ENCODE data around the gene TBXT. TPM values are rescaled to one million over a fixed set of nuclear protein-coding genes. Genes with fewer than 3 reads are reported as not detected.
"Not testable (repeated sequence)": the region's sequence is repeated elsewhere in the genome, so short reads cannot be mapped to it uniquely, and the experiment has no call there.

Gene TBXT
- total RNA-seq, 1 donor from 2014 or later = not detected

- DNase-seq (ENCODE audit: low spot score in 2 of 2, unreplicated experiment in 2 of 2) = no peak
- Mint-ChIP-seq H3K9me3 (peaks cover 23% of the 10 kb centered on the region), H3K36me3 (no peaks in the 10 kb centered on the region), H3K4me3 (no peak overlapping the region), H3K27me3 (ENCODE audit: low read depth) (peaks cover 35% of the 10 kb centered on the region), H3K27ac (no peak overlapping the region), H3K4me1 (no peaks in the 10 kb centered on the region)
- TF ChIP-seq, protein P1, sequence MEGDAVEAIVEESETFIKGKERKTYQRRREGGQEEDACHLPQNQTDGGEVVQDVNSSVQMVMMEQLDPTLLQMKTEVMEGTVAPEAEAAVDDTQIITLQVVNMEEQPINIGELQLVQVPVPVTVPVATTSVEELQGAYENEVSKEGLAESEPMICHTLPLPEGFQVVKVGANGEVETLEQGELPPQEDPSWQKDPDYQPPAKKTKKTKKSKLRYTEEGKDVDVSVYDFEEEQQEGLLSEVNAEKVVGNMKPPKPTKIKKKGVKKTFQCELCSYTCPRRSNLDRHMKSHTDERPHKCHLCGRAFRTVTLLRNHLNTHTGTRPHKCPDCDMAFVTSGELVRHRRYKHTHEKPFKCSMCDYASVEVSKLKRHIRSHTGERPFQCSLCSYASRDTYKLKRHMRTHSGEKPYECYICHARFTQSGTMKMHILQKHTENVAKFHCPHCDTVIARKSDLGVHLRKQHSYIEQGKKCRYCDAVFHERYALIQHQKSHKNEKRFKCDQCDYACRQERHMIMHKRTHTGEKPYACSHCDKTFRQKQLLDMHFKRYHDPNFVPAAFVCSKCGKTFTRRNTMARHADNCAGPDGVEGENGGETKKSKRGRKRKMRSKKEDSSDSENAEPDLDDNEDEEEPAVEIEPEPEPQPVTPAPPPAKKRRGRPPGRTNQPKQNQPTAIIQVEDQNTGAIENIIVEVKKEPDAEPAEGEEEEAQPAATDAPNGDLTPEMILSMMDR (IDR thresholded peaks at IDR 0.05; ENCODE audit: unreplicated experiment) = no peak
These were observed 15.9 kb downstream of the TBXT start for GRCh38 chr6:166151798-166152197.

DNA sequence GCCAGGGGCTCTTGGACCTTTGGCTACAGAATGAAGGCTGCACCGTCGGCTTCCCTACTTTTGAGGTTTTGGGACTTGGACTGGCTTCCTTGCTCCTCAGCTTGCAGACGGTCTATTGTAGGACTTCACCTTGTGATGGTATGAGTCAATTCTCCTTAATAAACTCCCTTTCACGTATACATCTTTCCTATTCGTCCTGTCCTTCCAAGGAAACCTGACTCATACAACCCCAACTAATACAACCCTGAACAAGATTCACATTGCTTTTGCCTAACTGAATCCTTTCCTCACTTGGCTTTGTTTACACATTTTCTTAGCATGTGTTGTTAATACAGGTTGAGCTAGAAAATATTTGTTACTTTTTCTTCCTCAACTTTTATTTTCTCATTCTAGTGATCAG, 21.9 kb downstream of the TBXT start:
- Mint-ChIP-seq H3K36me3 (no peaks in the 10 kb centered on the region), H3K27ac (no peak overlapping the region), H3K27me3 (ENCODE audit: low read depth) (peaks cover 63% of the 10 kb centered on the region), H3K4me3 (no peak overlapping the region), H3K9me3 (peaks cover 14% of the 10 kb centered on the region), H3K4me1 (no peaks in the 10 kb centered on the region)
- TF ChIP-seq, protein P1 (IDR thresholded peaks at IDR 0.05; ENCODE audit: unreplicated experiment) = no peak
- no peak for DNase-seq (ENCODE audit: low spot score in 2 of 2, unreplicated experiment in 2 of 2)

GRCh38 chr6:166143011-166143410, 24.6 kb downstream of the TBXT start:
- Mint-ChIP-seq H3K4me1 (no peaks in the 10 kb centered on the region), H3K36me3 (no peaks in the 10 kb centered on the region), H3K4me3 (no peak overlapping the region), H3K9me3 (peaks cover under 1% of the 10 kb centered on the region), H3K27ac (no peak overlapping the region), H3K27me3 (ENCODE audit: low read depth) (peaks cover 70% of the 10 kb centered on the region)
- DNase-seq (ENCODE audit: low spot score in 2 of 2, unreplicated experiment in 2 of 2) = no peak
- TF ChIP-seq, protein P1 (IDR thresholded peaks at IDR 0.05; ENCODE audit: unreplicated experiment) = no peak

- Mint-ChIP-seq H3K4me1 (no peaks in the 10 kb centered on the region), H3K9me3 (no peaks in the 10 kb centered on the region), H3K4me3 (no peak overlapping the region), H3K36me3 (no peaks in the 10 kb centered on the region), H3K27me3 (ENCODE audit: low read depth) (peaks cover 78% of the 10 kb centered on the region), H3K27ac (no peak overlapping the region)
- no peak for DNase-seq (ENCODE audit: low spot score in 2 of 2, unreplicated experiment in 2 of 2)
- TF ChIP-seq, protein P1 (IDR thresholded peaks at IDR 0.05; ENCODE audit: unreplicated experiment) = no peak
These were observed 39.8 kb downstream of the TBXT start for GRCh38 chr6:166127624-166128472.

DNA sequence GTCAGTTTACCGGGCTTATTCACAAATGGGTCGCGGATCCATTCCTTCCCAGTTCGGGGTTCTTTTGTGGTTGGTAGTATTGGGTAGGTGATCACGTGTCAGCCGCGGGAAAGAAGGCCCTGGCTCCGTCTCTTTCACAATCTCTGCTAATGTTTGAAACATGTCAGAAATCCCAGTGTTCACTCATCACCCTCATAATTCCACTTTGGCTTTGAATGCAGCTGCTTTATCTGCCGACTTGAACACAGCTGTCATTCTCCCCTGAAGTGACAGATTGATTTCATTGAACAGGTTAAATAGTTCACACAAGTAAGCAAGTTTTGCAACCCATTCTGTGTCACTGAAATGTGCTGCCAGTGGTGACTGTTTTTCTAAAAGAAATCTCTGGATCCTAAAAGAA, 44.5 kb downstream of the TBXT start:
- H3K4me1 Mint-ChIP-seq; H3K9me3 Mint-ChIP-seq; H3K36me3 Mint-ChIP-seq; H3K4me3 Mint-ChIP-seq; DNase-seq (ENCODE audit: low spot score in 2 of 2, unreplicated experiment in 2 of 2); H3K27ac Mint-ChIP-seq: not testable (repeated sequence)
- peaks cover 48% of the 10 kb centered on the region for H3K27me3 Mint-ChIP-seq (ENCODE audit: low read depth)

DNA sequence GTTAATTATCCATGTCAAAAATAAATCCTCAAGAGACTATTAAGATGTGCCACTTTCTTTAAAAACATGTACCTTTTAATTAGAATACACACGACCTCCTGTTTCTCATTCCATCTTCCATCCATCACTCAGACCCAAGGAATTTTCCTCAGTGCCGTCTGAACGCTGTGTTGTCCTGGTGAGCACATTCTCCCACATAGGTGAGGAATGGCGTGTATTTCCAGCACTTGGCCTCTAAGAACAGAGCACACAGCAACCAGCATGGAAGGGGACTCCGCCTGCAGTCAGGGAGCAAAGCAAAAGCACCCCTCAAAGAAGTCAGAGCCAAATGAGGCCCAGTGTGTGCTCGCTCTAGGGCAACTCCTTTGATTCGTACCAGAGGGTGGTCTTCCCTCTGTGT, 45.9 kb downstream of the TBXT start:
- no peaks in the 10 kb centered on the region for H3K4me1 Mint-ChIP-seq
- H3K4me3 Mint-ChIP-seq = no peak overlapping the region
- DNase-seq (ENCODE audit: low spot score in 2 of 2, unreplicated experiment in 2 of 2) = no peak
- H3K36me3 Mint-ChIP-seq = no peaks in the 10 kb centered on the region
- peaks cover 6% of the 10 kb centered on the region for H3K9me3 Mint-ChIP-seq
- peaks cover 36% of the 10 kb centered on the region for H3K27me3 Mint-ChIP-seq (ENCODE audit: low read depth)
- TF ChIP-seq, protein P1 (IDR thresholded peaks at IDR 0.05; ENCODE audit: unreplicated experiment) = no peak
- H3K27ac Mint-ChIP-seq = no peak overlapping the region
